Measurements from ENCODE around the gene NXF1. TPM values are rescaled to one million over a fixed set of nuclear protein-coding genes. Genes with fewer than 3 reads are reported as not detected.

NXF1 gene
- total and polyA plus RNA-seq, 2 of the 13 experiments (the other 11 are each of a cell fraction or from before 2014, with no cell fraction given): 30.4 to 30.9 TPM

DNA sequence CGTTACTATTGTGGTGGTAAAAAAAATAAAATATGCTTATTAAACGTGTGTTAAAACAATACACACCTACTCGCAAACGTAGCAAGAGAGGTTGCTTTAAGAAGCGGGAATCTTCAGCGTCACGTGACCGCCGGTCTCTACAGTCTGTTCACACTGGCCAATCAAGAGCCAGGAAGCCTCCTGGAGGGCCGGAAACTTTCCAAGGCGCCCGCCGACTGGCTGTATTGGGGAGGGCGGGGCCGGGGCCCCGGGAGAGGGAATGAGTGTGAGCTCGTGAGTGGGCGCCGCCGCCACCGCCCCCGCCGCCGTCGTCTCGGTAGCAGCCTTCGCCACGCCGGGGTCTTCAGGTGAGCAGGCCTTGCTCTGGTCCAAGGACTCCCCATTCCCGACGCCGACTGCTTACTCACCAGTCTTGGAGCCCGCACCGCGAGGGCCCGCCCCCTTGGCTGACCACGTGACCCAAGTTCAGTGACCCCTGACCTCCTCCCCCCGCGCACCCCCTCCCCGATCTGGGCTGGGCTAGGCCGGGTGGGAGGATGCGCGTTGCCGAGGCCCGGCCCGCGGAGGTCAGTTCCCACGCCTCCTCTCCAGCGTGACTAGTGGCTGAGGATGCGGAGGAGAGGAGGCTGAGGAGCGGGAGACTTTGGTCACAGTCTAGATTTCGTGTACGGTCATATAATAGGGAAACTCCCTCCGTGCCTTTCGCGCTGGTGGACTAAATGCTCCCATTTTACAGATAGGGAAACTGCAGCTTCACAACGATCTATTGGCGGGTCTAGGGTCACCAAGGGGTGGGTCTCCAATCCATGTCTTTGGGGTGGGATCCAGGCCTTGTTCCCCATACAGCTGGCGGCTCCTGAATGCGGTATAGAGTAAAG is 33.9 kb downstream of the NXF1 start, which contains the start of gene TAF6L (continued):
- TF ChIP-seq MXI1 (IDR thresholded peaks at IDR 0.05; ENCODE audit: borderline replicate concordance, low read depth, low read length) (peak; percentile 73; the same call in 1 of the 3 replicates), GTF2F1 (IDR thresholded peaks at IDR 0.05; ENCODE audit: low read length) (0 out of 2 replicates have a peak, but pooled peaks have one; percentile 44), NCOA5 (CRISPR knock-in tag; IDR thresholded peaks at IDR 0.05) (no peak), NFKBIZ (CRISPR knock-in tag; IDR thresholded peaks at IDR 0.05) (no peak), HCFC1 (IDR thresholded peaks at IDR 0.05; ENCODE audit: low read depth, low read length) (no peak), ZNF430 (CRISPR knock-in tag; IDR thresholded peaks at IDR 0.05) (no peak), HMGA1 (CRISPR knock-in tag; conservative IDR thresholded peaks at IDR 0.05) (no peak), ZFP36L1 (CRISPR knock-in tag; IDR thresholded peaks at IDR 0.05) (no peak), CREB1 (IDR thresholded peaks at IDR 0.05) (peak; percentile 37), CREB1 (CRISPR knock-in tag; IDR thresholded peaks at IDR 0.05) (0 out of 2 replicates have a peak, but pooled peaks have one; percentile 24), FOSL1 (CRISPR knock-in tag; IDR thresholded peaks at IDR 0.05; ENCODE audit: borderline replicate concordance) (no peak), ZFP36L2 (CRISPR knock-in tag; IDR thresholded peaks at IDR 0.05) (no peak)
- TF ChIP-seq, protein P1, sequence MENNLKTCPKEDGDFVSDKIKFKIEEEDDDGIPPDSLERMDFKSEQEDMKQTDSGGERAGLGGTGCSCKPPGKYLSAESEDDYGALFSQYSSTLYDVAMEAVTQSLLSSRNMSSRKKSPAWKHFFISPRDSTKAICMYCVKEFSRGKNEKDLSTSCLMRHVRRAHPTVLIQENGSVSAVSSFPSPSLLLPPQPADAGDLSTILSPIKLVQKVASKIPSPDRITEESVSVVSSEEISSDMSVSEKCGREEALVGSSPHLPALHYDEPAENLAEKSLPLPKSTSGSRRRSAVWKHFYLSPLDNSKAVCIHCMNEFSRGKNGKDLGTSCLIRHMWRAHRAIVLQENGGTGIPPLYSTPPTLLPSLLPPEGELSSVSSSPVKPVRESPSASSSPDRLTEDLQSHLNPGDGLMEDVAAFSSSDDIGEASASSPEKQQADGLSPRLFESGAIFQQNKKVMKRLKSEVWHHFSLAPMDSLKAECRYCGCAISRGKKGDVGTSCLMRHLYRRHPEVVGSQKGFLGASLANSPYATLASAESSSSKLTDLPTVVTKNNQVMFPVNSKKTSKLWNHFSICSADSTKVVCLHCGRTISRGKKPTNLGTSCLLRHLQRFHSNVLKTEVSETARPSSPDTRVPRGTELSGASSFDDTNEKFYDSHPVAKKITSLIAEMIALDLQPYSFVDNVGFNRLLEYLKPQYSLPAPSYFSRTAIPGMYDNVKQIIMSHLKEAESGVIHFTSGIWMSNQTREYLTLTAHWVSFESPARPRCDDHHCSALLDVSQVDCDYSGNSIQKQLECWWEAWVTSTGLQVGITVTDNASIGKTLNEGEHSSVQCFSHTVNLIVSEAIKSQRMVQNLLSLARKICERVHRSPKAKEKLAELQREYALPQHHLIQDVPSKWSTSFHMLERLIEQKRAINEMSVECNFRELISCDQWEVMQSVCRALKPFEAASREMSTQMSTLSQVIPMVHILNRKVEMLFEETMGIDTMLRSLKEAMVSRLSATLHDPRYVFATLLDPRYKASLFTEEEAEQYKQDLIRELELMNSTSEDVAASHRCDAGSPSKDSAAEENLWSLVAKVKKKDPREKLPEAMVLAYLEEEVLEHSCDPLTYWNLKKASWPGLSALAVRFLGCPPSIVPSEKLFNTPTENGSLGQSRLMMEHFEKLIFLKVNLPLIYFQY (CRISPR knock-in tag; IDR thresholded peaks at IDR 0.05; ENCODE audit: borderline replicate concordance): no peak; the same call in 1 of the 2 replicates
- TF ChIP-seq, protein P2, sequence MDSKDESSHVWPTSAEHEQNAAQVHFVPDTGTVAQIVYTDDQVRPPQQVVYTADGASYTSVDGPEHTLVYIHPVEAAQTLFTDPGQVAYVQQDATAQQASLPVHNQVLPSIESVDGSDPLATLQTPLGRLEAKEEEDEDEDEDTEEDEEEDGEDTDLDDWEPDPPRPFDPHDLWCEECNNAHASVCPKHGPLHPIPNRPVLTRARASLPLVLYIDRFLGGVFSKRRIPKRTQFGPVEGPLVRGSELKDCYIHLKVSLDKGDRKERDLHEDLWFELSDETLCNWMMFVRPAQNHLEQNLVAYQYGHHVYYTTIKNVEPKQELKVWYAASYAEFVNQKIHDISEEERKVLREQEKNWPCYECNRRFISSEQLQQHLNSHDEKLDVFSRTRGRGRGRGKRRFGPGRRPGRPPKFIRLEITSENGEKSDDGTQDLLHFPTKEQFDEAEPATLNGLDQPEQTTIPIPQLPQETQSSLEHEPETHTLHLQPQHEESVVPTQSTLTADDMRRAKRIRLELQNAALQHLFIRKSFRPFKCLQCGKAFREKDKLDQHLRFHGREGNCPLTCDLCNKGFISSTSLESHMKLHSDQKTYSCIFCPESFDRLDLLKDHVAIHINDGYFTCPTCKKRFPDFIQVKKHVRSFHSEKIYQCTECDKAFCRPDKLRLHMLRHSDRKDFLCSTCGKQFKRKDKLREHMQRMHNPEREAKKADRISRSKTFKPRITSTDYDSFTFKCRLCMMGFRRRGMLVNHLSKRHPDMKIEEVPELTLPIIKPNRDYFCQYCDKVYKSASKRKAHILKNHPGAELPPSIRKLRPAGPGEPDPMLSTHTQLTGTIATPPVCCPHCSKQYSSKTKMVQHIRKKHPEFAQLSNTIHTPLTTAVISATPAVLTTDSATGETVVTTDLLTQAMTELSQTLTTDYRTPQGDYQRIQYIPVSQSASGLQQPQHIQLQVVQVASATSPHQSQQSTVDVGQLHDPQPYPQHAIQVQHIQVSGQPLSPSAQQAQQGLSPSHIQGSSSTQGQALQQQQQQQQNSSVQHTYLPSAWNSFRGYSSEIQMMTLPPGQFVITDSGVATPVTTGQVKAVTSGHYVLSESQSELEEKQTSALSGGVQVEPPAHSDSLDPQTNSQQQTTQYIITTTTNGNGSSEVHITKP (CRISPR knock-in tag; IDR thresholded peaks at IDR 0.05; ENCODE audit: low read depth): peak; percentile 67; the same call in 1 of the 2 replicates
- TF ChIP-seq, protein P3, sequence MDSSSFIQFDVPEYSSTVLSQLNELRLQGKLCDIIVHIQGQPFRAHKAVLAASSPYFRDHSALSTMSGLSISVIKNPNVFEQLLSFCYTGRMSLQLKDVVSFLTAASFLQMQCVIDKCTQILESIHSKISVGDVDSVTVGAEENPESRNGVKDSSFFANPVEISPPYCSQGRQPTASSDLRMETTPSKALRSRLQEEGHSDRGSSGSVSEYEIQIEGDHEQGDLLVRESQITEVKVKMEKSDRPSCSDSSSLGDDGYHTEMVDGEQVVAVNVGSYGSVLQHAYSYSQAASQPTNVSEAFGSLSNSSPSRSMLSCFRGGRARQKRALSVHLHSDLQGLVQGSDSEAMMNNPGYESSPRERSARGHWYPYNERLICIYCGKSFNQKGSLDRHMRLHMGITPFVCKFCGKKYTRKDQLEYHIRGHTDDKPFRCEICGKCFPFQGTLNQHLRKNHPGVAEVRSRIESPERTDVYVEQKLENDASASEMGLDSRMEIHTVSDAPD (CRISPR knock-in tag; IDR thresholded peaks at IDR 0.05): peak; percentile 41; the same call in 1 of the 2 replicates
- TF ChIP-seq, protein P4, sequence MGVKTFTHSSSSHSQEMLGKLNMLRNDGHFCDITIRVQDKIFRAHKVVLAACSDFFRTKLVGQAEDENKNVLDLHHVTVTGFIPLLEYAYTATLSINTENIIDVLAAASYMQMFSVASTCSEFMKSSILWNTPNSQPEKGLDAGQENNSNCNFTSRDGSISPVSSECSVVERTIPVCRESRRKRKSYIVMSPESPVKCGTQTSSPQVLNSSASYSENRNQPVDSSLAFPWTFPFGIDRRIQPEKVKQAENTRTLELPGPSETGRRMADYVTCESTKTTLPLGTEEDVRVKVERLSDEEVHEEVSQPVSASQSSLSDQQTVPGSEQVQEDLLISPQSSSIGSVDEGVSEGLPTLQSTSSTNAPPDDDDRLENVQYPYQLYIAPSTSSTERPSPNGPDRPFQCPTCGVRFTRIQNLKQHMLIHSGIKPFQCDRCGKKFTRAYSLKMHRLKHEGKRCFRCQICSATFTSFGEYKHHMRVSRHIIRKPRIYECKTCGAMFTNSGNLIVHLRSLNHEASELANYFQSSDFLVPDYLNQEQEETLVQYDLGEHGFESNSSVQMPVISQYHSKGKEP (CRISPR knock-in tag; IDR thresholded peaks at IDR 0.05): no peak
- TF ChIP-seq, protein P5, sequence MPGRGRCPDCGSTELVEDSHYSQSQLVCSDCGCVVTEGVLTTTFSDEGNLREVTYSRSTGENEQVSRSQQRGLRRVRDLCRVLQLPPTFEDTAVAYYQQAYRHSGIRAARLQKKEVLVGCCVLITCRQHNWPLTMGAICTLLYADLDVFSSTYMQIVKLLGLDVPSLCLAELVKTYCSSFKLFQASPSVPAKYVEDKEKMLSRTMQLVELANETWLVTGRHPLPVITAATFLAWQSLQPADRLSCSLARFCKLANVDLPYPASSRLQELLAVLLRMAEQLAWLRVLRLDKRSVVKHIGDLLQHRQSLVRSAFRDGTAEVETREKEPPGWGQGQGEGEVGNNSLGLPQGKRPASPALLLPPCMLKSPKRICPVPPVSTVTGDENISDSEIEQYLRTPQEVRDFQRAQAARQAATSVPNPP (CRISPR knock-in tag; IDR thresholded peaks at IDR 0.05): no peak
